Gastroesophageal sphincter (tissue), 3 donors: ENCODE data around the gene ITLN2.

Experiments
- CTCF ChIP-seq, 4 experiments: fragments of 200-600 bp in 2 of 4; fragments of 450-650 bp in 2 of 4; sonication (generic) in 1 of 4; IDR thresholded peaks; one replicate each; pipeline ENCODE4 v1.5.1; 2017 to 2019; ENCODE audit warnings: antibody characterized with exemption in 4 of 4, mild to moderate bottlenecking in 2 of 4, moderate library complexity in 2 of 4
- EP300 ChIP-seq: sonication (generic); formaldehyde crosslinking; IDR thresholded peaks from one replicate; pipeline ENCODE4 v1.6.1; 2017; ENCODE audit warnings: antibody characterized with exemption, mild to moderate bottlenecking
- POLR2A ChIP-seq, 2 donors: fragments of 450-650 bp; IDR thresholded peaks; one replicate each; pipeline ENCODE4 v1.6.1; 2017; ENCODE audit warnings: antibody characterized with exemption in 2 of 2, mild to moderate bottlenecking in 2 of 2, moderate library complexity in 1 of 2
- POLR2AphosphoS5 ChIP-seq: sonication (generic); formaldehyde crosslinking; IDR thresholded peaks from one replicate; pipeline ENCODE4 v1.6.1; 2017; ENCODE audit warnings: antibody characterized with exemption

GRCh38 chr1:160904783-160905616, 49.6 kb downstream of the ITLN2 start:
- TF ChIP-seq CTCF (IDR thresholded peaks at IDR 0.05) (no peak), POLR2A (IDR thresholded peaks at IDR 0.05) (no peak), EP300 (no peak), POLR2AphosphoS5 (no peak)
